ELF-1 (cell line): Measurements from ENCODE around the gene WDFY4.

ENCODE experiments used
- DNase-seq: peaks from one replicate; pipeline ENCODE4 v3.0.0-alpha.2; 2016; ENCODE audit warnings: low read depth, low spot score

WDFY4 gene

DNA sequence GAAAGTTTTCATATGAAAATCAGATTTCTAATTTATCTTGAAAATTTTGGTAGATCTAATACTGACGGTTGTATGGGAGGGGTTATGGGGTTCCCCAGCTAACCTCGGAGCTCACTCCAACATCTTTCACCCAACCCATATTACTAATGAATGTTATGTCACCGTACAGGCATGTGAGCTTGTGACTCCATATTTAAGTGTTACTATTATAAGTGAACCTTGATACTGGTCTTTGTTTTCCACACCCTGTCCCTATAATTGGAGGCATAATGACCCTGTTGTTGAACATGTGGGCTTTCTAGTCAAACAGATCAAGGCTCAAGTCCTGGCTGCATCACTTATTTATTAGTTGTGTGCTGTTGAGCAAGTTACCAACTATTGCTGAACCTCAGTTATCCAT lies 27.2 kb downstream of the WDFY4 start:
- DNase-seq: no peak

DNA sequence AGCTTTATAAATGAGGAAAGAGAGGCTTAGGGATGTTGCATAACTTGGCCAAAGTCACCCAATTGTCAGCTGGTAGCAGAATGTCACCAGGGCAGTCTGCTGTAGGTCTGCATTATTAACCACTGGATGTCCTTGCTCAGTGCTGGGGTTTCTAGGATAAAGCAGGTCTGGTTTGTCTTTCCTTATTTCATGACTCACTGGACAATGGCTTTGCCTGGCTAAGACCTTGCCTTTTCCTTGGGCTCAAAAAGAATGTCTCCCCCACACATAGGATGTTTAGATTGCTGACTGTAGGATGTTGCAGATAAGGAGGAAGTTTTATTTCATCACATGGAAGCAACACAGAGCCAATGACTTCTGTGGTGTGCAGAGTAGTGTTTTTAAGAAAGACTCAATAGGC lies 29.4 kb downstream of the WDFY4 start:
- no peak for DNase-seq

DNA sequence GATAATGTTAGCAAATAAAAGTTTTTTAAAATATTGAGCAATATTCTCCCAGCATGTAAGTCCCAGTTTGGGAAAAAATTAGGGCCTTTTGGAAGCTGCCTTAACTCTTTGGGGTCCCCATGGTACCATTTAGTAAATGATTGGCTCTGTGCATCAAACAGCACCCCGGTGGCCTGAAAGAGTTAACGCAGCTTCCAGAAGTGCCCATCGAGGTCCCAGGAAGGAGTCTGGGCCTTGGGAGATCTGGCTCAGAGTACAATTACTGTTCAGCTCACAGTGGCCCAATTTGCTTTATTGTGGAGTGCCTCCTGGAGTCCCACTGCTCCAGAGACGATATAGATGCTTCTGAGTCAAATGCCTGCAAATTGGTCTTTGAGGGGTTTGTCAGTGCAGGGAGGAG lies 31.7 kb downstream of the WDFY4 start:
- no peak for DNase-seq

DNA sequence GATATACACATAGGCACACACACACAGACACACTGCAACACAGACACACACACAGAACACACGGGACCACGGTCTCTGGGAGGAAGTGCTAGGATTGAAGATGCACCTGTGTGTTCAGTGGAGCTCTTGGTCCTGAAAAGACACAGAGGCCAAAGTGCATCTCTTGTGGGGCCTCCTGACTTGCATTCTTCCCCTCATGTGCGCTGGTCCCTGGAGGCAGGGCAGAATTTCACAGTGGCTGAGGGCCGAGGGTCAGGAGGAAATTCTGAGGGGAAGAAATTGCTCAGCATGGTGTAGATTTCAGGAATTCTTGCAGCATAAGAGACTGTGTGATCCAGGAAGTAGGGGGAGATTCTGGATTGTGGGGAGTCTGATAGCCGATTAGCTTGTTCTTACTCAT lies 35.9 kb downstream of the WDFY4 start:
- no peak for DNase-seq

DNA sequence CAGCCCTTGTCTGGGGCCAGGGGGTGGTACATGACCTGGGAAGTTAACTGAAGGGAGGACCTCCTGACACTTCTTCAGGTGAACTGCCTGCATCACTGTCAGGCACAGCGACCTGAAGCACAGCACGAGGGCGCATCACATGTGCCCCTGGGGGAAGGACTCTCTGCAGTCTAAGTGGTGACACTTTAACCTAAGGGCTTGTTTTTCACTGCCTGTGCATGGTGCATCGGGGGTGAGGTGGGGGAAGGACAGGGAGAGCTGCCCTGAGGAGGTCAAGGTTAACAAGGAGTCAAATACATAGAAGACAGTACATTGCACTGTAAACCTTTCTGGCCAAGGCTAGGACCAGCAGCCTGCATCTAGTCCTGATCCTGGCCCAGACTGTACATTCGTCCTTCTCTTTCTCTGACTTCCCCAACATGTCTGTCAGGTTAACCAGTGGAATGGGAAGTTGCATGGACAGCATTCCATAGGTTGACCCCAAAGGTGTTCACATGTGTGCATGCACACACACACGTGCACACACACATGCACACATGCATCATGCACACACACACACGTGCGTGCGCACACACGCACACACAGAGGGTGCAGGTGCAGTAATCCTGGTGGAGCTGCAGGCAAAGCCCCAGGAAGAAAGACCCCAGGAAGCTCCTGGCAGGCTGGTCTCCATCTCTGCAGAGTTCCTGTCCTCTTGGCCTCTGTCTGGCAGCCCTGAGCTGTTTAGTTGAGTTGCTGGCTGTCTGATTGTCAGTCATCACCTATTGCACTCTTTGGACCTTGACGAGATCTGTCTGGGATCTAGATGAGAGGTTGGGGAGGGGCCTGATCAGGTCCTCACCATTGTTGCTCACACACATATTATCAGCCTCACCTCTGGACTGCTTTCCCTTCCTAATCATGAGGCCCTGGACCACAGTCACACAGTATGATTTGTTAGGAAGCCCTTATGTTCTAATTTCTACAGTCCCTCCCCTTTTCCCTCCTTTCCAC lies 37.8 kb downstream of the WDFY4 start:
- DNase-seq: no peak

DNA sequence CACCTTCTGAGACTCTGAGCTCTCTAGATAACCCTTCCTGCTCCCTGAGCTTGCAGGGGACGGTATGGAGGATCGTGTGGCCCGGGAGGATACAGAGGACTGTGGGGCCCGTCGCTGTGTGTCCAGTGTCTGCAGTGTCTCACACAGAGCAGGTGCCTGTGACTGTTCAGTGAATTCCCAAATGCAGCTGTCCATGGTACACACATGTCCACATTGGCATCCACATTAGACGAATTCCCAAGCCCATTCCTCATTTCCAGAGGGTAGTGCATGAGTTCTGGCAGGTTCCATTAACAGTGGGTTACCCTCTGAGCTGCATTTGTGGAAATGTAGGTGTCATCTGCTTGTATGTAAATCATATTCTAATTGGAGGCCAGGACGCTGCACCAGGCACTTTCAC lies 39.5 kb downstream of the WDFY4 start:
- no peak for DNase-seq

DNA sequence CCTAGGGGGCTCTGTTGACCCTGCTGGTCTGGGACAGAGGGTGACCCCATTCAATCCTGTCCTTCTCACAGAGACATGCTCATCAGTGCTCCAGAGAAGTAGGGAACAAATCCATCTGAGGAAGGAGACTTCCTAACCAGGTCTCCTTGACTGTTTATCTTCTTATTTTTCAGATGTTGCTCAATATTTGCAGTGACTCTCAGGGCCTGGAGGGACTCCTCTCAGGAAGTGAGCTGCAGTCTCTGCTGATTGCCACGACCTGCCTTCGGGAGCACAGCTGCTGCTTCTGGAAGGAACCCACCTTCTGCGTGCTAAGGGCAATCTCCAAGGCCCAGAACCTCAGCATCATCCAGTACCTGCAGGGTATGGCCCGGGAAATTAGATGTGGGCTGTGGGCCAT lies 41.0 kb downstream of the WDFY4 start:
- no peak for DNase-seq

DNA sequence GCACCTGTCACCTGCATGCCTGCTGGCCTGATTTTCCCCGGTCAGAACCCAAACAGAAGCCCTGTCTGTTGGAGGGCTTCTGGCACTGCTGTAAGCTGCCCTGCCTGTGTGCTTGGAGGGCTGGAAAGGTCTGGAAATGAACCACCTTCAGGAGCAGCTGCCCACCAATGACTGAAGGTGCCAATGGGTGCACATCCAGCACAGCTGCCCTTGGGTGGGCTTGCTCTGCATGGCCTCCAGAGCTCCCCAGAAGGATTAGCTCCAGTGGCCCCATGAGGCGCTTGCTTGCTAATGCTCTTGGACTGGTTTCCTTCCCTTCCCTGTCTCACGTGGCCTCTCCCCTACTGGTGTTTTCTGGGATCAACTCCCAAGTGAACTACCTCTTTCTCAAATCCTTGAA lies 43.2 kb downstream of the WDFY4 start:
- DNase-seq: no peak

DNA sequence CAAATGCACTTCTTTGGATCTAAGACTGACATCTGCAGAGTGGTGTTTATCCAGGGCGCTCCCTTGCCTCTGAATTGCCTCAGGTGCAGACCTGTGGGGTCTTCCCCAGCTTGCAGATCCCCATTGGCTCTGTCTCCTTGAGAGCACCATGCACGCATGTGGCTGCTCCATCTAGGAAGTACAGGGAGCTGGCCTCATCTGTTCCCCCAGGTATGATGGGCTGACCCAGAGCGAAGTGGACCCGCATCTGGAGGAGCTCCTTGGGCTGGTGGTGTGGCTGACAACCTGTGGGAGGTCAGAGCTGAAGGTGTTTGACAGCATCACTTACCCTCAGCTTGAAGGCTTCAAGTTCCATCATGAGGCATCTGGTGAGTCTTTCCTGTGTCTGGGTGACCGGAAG lies 44.5 kb downstream of the WDFY4 start:
- DNase-seq: no peak

DNA sequence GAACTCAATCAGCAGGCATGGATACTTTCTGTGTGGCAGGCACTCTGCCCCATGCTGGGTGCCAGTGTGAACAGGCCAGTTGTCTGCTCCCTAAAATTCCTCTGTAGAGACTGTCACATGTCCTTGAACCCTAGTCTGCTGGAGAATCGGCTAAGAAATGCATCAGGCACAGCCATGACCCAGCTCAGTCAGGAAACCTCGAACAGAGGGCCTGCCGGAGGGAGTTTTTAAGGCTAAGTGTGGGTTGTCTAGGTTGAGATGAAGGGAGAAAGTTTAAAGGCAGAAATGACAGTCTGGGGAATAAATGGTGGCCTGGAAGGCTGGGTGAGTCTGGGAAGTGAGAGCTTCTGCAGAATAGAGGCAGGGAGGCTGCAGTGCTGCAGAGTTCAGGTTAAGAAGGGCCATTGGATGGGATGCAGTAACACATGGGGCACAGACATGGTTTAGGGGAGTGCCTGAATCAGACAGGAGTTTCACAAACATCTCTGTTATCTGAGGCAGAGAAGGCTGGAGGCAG lies 45.3 kb downstream of the WDFY4 start:
- DNase-seq: no peak

DNA sequence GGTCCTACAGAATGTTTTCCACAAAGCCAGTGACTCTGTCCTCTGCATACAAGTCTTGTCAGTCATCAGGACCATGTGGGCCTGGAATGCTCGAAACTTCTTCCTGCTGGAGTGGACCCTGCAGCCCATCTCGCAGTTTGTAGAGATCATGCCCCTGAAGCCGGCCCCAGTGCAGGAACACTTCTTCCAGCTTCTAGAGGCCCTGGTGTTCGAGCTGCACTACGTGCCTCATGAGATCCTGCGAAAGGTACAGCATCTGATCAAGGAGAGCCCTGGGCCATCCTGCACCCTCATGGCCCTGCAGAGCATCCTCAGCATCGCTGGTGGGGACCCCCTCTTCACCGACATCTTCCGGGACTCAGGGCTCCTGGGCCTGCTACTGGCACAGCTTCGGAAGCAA lies 46.5 kb downstream of the WDFY4 start:
- DNase-seq: no peak

DNA sequence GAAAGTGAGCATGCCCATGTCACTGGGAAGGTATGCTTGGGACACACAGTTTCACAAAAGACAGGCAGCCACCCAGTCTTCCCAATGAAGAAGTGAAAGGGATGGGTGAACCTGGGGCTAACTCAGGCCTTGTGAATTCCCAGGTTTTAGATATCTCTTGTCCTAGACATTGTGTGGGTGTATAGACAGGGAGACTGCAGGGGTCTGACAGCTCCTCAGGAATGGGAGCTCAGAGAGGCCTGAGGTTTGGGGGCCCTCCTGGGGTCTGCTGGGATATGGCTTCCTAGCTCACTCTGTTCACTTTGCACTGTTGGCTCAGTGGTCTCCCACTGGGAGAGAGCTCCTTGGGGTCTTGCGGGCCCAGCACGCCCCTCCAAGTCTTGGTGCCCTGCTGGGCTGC lies 47.0 kb downstream of the WDFY4 start:
- no peak for DNase-seq

DNA sequence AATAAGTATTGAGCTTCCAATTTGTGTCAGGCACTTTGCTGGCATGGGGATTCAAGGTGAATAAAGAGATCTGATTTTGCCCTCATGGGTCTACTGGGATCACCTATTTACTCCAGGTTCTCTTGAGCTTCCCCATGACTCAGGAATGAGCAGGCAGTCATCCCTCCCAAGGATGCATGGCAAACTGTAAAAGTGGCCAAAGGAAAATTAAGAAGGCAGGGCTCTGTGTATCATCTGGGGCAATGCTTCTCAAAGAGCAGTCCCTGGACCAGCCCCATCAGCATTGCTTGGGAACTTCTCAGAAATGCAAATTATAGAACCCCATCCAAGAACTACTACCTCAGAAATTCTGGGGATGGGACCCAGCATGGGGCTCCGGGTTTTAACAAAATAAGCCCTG lies 48.7 kb downstream of the WDFY4 start:
- no peak for DNase-seq

DNA sequence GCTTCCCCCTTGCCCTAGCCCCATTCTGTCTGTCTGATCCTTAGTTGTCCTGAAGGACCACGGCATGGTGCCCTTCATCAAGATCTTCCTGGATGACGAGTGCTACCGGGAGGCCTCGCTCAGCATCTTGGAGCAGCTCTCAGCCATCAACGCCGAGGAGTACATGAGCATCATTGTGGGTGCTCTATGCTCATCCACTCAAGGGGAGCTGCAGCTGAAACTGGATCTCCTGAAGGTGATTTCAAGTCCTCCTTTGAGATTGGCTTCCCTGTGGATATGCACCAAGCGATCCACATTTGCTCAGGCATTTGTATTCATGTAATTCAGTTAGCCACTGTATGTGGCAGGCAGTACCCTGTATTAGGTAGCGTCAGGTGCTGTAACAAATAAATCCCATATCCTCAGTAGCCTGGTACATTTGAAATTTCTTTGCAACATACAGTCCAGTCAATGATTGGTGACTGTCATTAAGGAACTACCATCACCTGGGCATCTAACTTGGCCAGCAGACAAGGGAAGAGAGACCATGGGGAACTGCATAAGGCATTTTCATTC lies 51.2 kb downstream of the WDFY4 start:
- no peak for DNase-seq

DNA sequence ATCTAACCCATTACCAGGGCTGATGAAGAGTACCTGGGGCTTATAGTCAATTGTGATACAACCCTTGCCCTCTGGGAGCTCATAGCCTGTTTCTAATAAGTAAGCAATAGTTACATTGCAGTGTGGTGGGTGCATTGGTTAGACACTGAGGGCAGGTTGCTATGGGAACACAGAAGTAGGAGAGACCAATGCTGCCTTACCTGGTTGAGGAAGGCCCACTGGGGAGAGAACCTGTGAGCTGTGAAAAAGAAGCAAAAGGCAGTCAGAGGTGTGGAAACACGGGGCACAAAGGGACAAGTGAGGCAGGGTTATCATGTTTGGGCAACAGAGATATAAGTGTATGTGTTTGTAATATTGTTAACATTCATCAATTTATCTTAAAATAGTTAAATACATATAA lies 51.9 kb downstream of the WDFY4 start:
- DNase-seq: no peak

DNA sequence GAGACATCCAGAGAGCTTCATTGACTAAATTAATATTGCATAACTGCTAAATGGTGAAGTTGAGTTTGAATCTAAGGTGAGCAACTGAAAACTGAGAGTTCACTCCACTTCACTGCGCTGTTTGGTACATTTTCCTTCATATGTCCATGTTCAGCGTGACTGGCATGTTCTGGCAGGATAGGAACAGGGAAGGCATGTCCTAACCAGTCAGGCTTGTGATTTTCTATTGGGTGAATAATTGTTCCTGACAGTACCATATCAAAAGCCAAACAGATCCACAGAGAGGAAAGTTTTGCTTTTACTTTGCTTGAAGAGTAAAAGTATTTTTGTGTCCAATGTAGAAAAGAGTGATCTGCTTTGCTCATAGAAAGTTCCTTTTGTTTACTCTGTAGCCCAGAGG lies 53.2 kb downstream of the WDFY4 start:
- no peak for DNase-seq

DNA sequence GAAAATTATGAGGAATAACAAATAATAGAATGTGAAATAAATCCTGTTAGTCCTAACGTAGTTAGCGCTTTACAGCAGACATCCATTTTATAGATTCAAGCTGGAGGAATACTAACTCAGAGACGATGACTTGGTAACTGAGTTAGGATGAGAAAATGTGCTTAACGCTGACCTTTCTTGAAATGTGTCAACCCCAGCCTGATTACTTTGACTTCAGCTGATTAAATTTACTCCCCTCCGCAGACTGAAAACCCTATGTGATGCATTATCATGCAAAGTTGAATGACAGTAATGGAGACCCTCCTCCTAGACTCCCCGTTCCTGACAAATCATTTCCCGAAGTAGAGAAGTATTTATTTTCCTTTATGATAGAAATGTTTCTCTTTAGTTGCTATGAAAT lies 54.5 kb downstream of the WDFY4 start:
- DNase-seq: no peak

DNA sequence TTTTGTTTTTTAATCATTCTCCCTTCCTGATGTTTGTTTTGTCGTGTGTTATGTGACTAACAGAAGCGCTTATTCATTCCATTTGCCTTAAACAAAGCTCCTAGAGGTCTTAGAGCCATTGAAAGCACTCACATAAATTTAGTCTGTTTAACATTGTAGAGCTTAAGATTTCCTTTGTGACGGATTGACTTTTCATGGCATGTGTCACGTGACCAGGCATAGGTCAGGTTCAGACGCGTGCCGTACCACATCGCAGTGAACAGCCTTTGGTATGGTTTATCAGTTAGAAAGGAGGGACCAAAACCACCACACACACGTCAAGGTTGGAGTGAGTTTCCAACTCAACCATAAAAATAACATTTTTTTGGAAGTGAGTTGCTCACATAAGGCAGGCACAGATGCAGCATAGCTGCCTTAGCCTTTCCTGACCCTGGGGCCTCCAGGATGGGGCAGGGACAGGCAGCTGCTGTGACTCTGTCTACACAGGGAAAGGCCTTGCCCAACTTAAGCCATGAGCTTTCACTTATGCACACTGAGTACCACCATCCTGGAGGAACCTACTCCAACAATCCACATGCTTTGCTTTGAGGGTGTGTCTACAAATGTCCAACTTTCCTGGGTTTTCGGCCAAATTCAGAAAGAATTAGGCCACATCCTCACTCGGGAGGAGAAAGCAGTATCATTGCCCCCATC lies 55.5 kb downstream of the WDFY4 start:
- no peak for DNase-seq

DNA sequence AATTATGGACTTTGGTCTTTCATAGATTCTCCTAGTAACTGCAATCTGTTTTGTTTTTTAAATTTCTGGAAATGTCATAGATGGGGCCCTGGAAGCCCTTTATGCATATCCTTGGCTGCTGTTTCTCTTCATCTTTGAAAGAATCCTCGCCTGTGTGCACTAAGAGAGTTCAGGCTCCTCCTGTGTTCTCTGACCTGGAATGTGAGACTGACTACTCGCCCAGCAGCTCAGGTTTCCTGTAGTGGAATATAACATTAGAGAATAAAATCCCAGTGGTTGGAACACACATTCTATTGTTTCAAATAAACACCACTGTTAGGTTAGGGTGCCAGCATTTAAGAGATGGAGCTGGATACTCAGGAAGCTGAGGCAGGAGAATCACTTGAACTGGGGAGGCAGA lies 56.3 kb downstream of the WDFY4 start:
- DNase-seq: no peak

DNA sequence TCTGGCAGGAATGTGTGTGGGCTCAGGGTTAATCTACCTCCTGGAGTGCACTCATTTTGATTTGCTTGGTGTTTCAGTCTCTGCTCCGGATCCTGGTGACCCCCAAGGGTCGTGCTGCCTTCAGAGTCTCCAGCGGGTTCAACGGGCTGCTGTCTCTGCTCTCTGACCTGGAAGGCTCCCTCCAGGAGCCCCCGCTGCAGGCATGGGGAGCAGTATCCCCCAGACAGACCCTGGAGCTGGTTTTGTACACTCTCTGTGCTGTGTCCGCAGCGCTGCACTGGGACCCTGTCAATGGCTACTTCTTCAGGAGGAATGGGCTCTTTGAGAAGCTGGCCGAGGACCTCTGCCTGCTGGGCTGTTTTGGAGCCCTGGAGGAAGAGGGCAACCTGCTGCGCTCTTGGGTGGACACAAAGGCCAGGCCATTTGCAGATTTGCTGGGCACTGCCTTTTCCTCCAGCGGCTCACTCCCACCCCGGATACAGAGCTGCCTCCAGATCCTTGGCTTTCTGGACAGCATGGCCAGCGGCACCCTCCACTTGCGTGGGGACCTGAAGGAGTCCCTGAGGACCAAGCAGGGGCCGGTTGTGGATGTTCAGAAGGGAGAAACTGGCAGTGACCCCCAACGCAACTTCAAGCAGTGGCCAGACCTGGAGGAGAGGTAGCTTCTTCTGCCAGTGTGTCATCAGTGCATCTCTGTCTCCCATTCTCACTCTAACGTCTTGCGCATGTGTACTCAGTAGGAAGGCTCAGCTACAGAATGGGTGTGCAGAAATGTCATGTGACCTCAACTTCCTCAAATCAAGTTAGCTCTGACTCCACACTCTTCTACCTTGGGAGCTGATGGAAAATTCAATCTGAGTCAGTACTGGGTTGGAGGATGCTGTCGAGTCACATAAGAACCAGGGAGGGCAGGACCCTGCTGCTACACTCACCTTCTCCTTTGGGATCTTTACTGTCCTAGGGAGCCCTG lies 58.5 kb downstream of the WDFY4 start:
- DNase-seq: no peak

DNA sequence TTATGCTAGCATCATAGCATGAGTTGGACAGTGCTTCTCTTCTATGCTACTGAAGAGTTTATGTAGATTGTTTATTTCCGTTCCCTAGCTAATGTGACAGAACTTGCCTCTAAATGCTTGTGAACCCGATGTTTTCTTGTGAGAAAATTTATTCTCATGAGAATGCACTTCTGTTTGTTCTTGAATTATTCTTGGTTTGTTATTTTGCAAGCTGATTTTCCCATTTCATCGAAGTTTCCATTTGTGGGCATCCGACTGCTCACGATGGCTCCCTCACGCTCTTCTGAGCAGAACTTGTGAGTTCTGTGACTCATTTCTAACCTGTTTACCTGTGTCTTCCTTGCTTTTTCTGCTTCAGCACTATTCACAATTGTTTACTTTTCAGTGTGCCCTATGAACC lies 59.9 kb downstream of the WDFY4 start:
- no peak for DNase-seq
